HEK293 (cell line): Measurements from ENCODE around the gene CDK5R2.

ENCODE experiments used
- BCL11A ChIP-seq: fragments of 450-650 bp; formaldehyde crosslinking; IDR thresholded peaks from 2 replicates; pipeline ENCODE4 v1.5.1; 2016; ENCODE audit warnings: low read depth, missing biosample characterization, missing genetic modification characterization
- ZNF184 ChIP-seq: fragments of 450-650 bp; IDR thresholded peaks from 2 replicates; pipeline ENCODE4 v1.5.1; 2018; ENCODE audit warnings: missing biosample characterization, mild to moderate bottlenecking, missing genetic modification characterization
- ZNF24 ChIP-seq: fragments of 450-650 bp; formaldehyde crosslinking; IDR thresholded peaks from 2 replicates; pipeline ENCODE4 v1.5.1; 2016; ENCODE audit warnings: missing biosample characterization, missing genetic modification characterization
- ZNF354C ChIP-seq: fragments of 450-650 bp; formaldehyde crosslinking; IDR thresholded peaks from 2 replicates; pipeline ENCODE4 v1.5.1; 2016; ENCODE audit warnings: missing biosample characterization, missing genetic modification characterization, low read depth, borderline replicate concordance
- ZNF404 ChIP-seq: fragments of 450-650 bp; formaldehyde crosslinking; IDR thresholded peaks from 2 replicates; pipeline ENCODE4 v1.5.1; 2017; ENCODE audit warnings: missing biosample characterization, missing genetic modification characterization
- ZNF544 ChIP-seq: fragments of 450-650 bp; formaldehyde crosslinking; IDR thresholded peaks from 2 replicates; pipeline ENCODE4 v1.5.0; 2017; ENCODE audit warnings: missing biosample characterization, missing genetic modification characterization
- TF ChIP-seq, protein P1 (sequence below): fragments of 450-650 bp; formaldehyde crosslinking; IDR thresholded peaks from 2 replicates; pipeline ENCODE4 v1.5.1; 2016; ENCODE audit warnings: missing biosample characterization, missing genetic modification characterization, low read depth
- TF ChIP-seq, protein P2 (sequence below): fragments of 450-650 bp; formaldehyde crosslinking; IDR thresholded peaks from 2 replicates; pipeline ENCODE4 v1.5.1; 2016; ENCODE audit warnings: missing biosample characterization, missing genetic modification characterization
- TF ChIP-seq, protein P3 (sequence below): fragments of 450-650 bp; formaldehyde crosslinking; IDR thresholded peaks from 2 replicates; pipeline ENCODE4 v1.5.1; 2016; ENCODE audit warnings: missing biosample characterization, missing genetic modification characterization

DNA sequence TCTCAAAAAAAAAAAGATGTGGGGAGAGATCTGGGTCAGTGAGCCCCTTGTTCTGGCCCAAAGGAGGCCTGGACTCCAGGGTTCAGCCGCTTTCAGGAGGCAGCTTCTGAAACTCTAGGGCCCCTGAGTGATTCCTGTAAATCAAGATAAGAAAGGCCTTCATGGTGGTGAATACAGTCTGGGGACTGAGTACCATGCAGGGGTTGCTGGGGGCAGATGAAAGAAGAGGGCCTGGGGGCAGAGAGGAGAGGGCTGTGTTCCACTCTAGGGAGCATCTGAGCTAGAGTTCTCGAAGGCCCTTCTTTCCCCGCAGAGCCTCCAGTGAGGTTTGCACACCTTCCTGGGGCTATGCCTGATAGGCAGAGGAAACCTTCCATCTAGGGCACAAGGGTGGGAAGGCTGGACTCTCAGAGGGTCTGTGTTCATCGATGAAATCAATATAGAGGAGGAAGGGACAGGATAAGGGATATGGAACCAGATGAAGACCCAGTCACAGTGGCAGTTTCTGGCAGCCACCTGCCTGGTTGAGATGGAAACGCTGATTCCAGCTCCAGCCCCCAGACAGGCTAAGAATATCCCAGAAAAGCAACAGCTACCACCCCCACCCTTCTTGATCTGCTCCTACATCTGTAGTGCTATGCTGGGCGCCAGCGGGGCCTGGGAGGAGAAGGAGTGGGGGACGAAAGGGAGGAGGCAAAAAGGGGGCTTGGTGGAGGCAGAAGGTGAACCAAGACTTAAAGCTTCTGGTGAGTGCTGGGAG, 4.7 kb upstream of the CDK5R2 start:
- TF ChIP-seq ZNF404 (tag by site-specific recombination) (no peak), ZNF184 (tag by site-specific recombination) (no peak), BCL11A (tag by site-specific recombination) (no peak), ZNF544 (no peak), ZNF24 (tag by site-specific recombination) (no peak), ZNF354C (tag by site-specific recombination) (no peak)
- TF ChIP-seq, protein P1, sequence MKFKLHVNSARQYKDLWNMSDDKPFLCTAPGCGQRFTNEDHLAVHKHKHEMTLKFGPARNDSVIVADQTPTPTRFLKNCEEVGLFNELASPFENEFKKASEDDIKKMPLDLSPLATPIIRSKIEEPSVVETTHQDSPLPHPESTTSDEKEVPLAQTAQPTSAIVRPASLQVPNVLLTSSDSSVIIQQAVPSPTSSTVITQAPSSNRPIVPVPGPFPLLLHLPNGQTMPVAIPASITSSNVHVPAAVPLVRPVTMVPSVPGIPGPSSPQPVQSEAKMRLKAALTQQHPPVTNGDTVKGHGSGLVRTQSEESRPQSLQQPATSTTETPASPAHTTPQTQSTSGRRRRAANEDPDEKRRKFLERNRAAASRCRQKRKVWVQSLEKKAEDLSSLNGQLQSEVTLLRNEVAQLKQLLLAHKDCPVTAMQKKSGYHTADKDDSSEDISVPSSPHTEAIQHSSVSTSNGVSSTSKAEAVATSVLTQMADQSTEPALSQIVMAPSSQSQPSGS (tag by site-specific recombination), result no peak
- TF ChIP-seq, protein P2, sequence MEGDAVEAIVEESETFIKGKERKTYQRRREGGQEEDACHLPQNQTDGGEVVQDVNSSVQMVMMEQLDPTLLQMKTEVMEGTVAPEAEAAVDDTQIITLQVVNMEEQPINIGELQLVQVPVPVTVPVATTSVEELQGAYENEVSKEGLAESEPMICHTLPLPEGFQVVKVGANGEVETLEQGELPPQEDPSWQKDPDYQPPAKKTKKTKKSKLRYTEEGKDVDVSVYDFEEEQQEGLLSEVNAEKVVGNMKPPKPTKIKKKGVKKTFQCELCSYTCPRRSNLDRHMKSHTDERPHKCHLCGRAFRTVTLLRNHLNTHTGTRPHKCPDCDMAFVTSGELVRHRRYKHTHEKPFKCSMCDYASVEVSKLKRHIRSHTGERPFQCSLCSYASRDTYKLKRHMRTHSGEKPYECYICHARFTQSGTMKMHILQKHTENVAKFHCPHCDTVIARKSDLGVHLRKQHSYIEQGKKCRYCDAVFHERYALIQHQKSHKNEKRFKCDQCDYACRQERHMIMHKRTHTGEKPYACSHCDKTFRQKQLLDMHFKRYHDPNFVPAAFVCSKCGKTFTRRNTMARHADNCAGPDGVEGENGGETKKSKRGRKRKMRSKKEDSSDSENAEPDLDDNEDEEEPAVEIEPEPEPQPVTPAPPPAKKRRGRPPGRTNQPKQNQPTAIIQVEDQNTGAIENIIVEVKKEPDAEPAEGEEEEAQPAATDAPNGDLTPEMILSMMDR, result no peak
- TF ChIP-seq, protein P3, sequence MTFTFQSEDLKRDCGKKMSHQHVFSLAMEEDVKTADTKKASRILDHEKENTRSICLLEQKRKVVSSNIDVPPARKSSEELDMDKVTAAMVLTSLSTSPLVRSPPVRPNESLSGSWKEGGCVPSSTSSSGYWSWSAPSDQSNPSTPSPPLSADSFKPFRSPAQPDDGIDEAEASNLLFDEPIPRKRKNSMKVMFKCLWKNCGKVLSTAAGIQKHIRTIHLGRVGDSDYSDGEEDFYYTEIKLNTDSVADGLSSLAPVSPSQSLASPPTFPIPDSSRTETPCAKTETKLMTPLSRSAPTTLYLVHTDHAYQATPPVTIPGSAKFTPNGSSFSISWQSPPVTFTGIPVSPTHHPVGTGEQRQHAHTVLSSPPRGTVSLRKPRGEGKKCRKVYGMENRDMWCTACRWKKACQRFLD (tag by site-specific recombination), result no peak
